ENCODE data around the gene STAT4. TPM values are rescaled to one million over a fixed set of nuclear protein-coding genes. Genes with fewer than 3 reads are reported as not detected.

The STAT4 gene
- total RNA-seq, 1 experiment from 2014 or later: 0.71 TPM

DNA sequence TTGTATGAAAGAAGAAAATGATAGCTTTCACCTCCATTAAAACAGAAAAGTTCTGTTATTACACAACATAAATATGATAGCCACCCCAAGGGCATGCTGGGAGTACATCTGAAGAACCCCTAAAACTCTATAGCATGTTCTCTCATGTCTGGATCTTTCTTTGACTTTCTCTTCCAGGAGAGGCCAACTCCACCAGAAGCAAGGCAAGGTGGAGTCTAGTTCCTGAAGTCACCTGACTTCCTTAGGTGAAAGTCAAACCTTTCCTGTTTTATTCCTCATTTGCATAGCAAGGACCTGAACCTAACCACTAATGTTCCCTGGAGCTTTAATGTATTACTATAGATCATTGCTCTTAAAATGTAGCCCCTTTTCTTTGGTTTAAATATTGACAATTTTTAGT, 142.5 kb downstream of the STAT4 start:
- no TSS peak for BruUV-seq (replicated peaks)
- ChIA-PET CTCF (no interaction called here), POLR2A (ENCODE audit: low non-redundant PET) (no interaction called here)
- TF ChIP-seq EZH2 (IDR thresholded peaks at IDR 0.05; ENCODE audit: borderline replicate concordance, low read depth, low read length, poor library complexity, severe bottlenecking): no peak
- TF ChIP-seq, protein P1, sequence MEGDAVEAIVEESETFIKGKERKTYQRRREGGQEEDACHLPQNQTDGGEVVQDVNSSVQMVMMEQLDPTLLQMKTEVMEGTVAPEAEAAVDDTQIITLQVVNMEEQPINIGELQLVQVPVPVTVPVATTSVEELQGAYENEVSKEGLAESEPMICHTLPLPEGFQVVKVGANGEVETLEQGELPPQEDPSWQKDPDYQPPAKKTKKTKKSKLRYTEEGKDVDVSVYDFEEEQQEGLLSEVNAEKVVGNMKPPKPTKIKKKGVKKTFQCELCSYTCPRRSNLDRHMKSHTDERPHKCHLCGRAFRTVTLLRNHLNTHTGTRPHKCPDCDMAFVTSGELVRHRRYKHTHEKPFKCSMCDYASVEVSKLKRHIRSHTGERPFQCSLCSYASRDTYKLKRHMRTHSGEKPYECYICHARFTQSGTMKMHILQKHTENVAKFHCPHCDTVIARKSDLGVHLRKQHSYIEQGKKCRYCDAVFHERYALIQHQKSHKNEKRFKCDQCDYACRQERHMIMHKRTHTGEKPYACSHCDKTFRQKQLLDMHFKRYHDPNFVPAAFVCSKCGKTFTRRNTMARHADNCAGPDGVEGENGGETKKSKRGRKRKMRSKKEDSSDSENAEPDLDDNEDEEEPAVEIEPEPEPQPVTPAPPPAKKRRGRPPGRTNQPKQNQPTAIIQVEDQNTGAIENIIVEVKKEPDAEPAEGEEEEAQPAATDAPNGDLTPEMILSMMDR (conservative IDR thresholded peaks at IDR 0.05; ENCODE audit: low read depth, low read length): no peak
- Histone ChIP-seq H3K36me3 (ENCODE audit: insufficient read depth, low read length, poor library complexity, severe bottlenecking) (peaks cover 59% of the 10 kb centered on the region), H3K4me3 (ENCODE audit: low read depth, low read length, poor library complexity, severe bottlenecking) (no peak overlapping the region), H3K9me3 (ENCODE audit: low read depth, low read length, poor library complexity, severe bottlenecking) (no peaks in the 10 kb centered on the region), H3K27ac (ENCODE audit: low read depth, low read length, poor library complexity, severe bottlenecking) (no peak overlapping the region), H3K4me1 (ENCODE audit: insufficient read depth, low read length, poor library complexity, severe bottlenecking) (peaks cover 6% of the 10 kb centered on the region), H3K27me3 (replicated peaks; ENCODE audit: insufficient read depth, low read depth, low read length, poor library complexity) (no peaks in the 10 kb centered on the region)
- intact Hi-C loops (cut with micrococcal nuclease; ENCODE audit: unreplicated experiment): no loop called here
- no peak for DNase-seq (ENCODE audit: low spot score)

GRCh38 chr2:191006997-191007783, 143.6 kb downstream of the STAT4 start:
- Histone ChIP-seq H3K36me3 (ENCODE audit: insufficient read depth, low read length, poor library complexity, severe bottlenecking) (peaks cover 70% of the 10 kb centered on the region), H3K27me3 (replicated peaks; ENCODE audit: insufficient read depth, low read depth, low read length, poor library complexity) (no peaks in the 10 kb centered on the region), H3K4me3 (ENCODE audit: low read depth, low read length, poor library complexity, severe bottlenecking) (no peak overlapping the region), H3K4me1 (ENCODE audit: insufficient read depth, low read length, poor library complexity, severe bottlenecking) (no peaks in the 10 kb centered on the region), H3K9me3 (ENCODE audit: low read depth, low read length, poor library complexity, severe bottlenecking) (no peaks in the 10 kb centered on the region), H3K27ac (ENCODE audit: low read depth, low read length, poor library complexity, severe bottlenecking) (no peak overlapping the region)
- no peak for DNase-seq (ENCODE audit: low spot score)
- POLR2A ChIA-PET (ENCODE audit: low non-redundant PET): no interaction called here
- no TSS peak for BruUV-seq (replicated peaks)
- intact Hi-C loops (cut with micrococcal nuclease; ENCODE audit: unreplicated experiment): no loop called here
- TF ChIP-seq, protein P1 (conservative IDR thresholded peaks at IDR 0.05; ENCODE audit: low read depth, low read length): no peak
- no peak for TF ChIP-seq EZH2 (IDR thresholded peaks at IDR 0.05; ENCODE audit: borderline replicate concordance, low read depth, low read length, poor library complexity, severe bottlenecking)
- CTCF ChIA-PET: no interaction called here

- TF ChIP-seq, protein P1 (conservative IDR thresholded peaks at IDR 0.05; ENCODE audit: low read depth, low read length): no peak
- TF ChIP-seq EZH2 (IDR thresholded peaks at IDR 0.05; ENCODE audit: borderline replicate concordance, low read depth, low read length, poor library complexity, severe bottlenecking): no peak
- CTCF ChIA-PET: no interaction called here
Observed at GRCh38 chr2:191006297-191006696, 144.5 kb downstream of the STAT4 start.

More at GRCh38 chr2:191006297-191006696, 144.5 kb downstream of the STAT4 start:
- Histone ChIP-seq H3K4me3 (ENCODE audit: low read depth, low read length, poor library complexity, severe bottlenecking) (no peak overlapping the region), H3K27ac (ENCODE audit: low read depth, low read length, poor library complexity, severe bottlenecking) (no peak overlapping the region), H3K27me3 (replicated peaks; ENCODE audit: insufficient read depth, low read depth, low read length, poor library complexity) (no peaks in the 10 kb centered on the region), H3K9me3 (ENCODE audit: low read depth, low read length, poor library complexity, severe bottlenecking) (no peaks in the 10 kb centered on the region), H3K36me3 (ENCODE audit: insufficient read depth, low read length, poor library complexity, severe bottlenecking) (peaks cover 73% of the 10 kb centered on the region), H3K4me1 (ENCODE audit: insufficient read depth, low read length, poor library complexity, severe bottlenecking) (no peaks in the 10 kb centered on the region)
- intact Hi-C loops (cut with micrococcal nuclease; ENCODE audit: unreplicated experiment): no loop called here
- POLR2A ChIA-PET (ENCODE audit: low non-redundant PET): no interaction called here
- no peak for DNase-seq (ENCODE audit: low spot score)
- no TSS peak for BruUV-seq (replicated peaks)

Measured in A673 (cell line).